RWPE2 (cell line): ENCODE data around the gene KRT80.
A peak's percentile ranks its signal among the peaks of the same experiment; 100 is the strongest.

Experiments used
- ATAC-seq: fragments of 200-7000 bp; cut with Tn5 transposase; 3 replicates; pipeline ENCODE4 v1.9.1; 2021; ENCODE audit warnings: low read depth
- DNase-seq: peaks from one replicate; pipeline ENCODE4 v3.0.0-alpha.2; 2020; ENCODE audit warnings: low spot score
- H3K27ac ChIP-seq: fragments of 450-650 bp; 2 replicates; pipeline ENCODE4 v1.5.1; 2017; ENCODE audit warnings: mild to moderate bottlenecking; ENCODE audit not compliant: poor library complexity, severe bottlenecking
- H3K27me3 ChIP-seq: fragments of 250-450 bp; sonication (Bioruptor Pico); 2 replicates; pipeline ENCODE4 v1.5.1; 2021; ENCODE audit warnings: mild to moderate bottlenecking, moderate library complexity; ENCODE audit not compliant: insufficient read depth, poor library complexity, severe bottlenecking
- H3K36me3 ChIP-seq: fragments of 250-450 bp; sonication (Bioruptor Pico); 2 replicates; pipeline ENCODE4 v1.5.1; 2020; ENCODE audit warnings: low read depth, mild to moderate bottlenecking, moderate library complexity
- H3K4me1 ChIP-seq: fragments of 250-450 bp; sonication (Bioruptor Pico); 2 replicates; pipeline ENCODE4 v1.5.1; 2021; ENCODE audit warnings: mild to moderate bottlenecking, moderate library complexity; ENCODE audit not compliant: insufficient read depth, poor library complexity, severe bottlenecking
- H3K4me3 ChIP-seq: fragments of 250-450 bp; sonication (Bioruptor Pico); 2 replicates; pipeline ENCODE4 v1.5.1; 2021; ENCODE audit warnings: mild to moderate bottlenecking, moderate library complexity; ENCODE audit not compliant: severe bottlenecking
- H3K9me3 ChIP-seq: fragments of 250-450 bp; sonication (Bioruptor Pico); 2 replicates; pipeline ENCODE4 v1.5.1; 2021; ENCODE audit warnings: mild to moderate bottlenecking, moderate library complexity; ENCODE audit not compliant: severe bottlenecking
- CTCF ChIP-seq: fragments of 450-650 bp; IDR thresholded peaks from one replicate; pipeline ENCODE4 v1.5.1; 2017; ENCODE audit warnings: mild to moderate bottlenecking, moderate library complexity; ENCODE audit not compliant: poor library complexity, severe bottlenecking

The KRT80 gene

GRCh38 chr12:52207895-52208294, 16.1 kb upstream of the KRT80 start:
- Histone ChIP-seq H3K4me3 (no peak overlapping the region), H3K9me3 (no peaks in the 10 kb centered on the region), H3K4me1 (peaks cover 55% of the 10 kb centered on the region), H3K27ac (peak overlapping the region; percentile 87), H3K27me3 (no peaks in the 10 kb centered on the region), H3K36me3 (no peaks in the 10 kb centered on the region)
- TF ChIP-seq CTCF: no peak
- ATAC-seq (peak; percentile 24), DNase-seq (peak; percentile 69)

DNA sequence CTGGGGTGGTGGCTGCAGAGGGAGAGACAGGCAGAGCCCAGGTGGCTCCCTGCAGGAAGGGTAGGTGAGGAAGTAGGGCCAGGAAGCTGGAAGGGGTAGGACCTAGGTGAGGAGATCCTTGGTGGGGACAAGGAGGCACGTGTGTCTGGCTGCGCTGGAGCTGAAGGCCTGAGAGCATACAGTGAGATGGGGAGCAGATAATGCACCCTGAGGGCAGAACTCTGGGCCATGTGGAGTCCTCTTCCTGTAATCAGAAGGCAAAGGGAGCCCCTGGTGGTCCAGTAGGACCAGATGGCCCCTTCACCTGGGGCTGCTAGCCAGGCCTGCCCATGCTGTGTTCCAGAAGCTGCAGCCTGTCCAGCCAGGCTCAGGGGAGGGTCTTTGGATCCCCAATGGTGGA, 15.3 kb upstream of the KRT80 start:
- no peak overlapping the region for H3K4me3 ChIP-seq
- peaks cover 55% of the 10 kb centered on the region for H3K4me1 ChIP-seq
- H3K9me3 ChIP-seq: no peaks in the 10 kb centered on the region
- peak; percentile 31 for DNase-seq
- H3K27me3 ChIP-seq: no peaks in the 10 kb centered on the region
- peak overlapping the region; percentile 87 for H3K27ac ChIP-seq
- TF ChIP-seq CTCF: no peak
- no peak for ATAC-seq
- H3K36me3 ChIP-seq: no peaks in the 10 kb centered on the region

GRCh38 chr12:52206304-52207040, 14.7 kb upstream of the KRT80 start:
- H3K27ac ChIP-seq: no peak overlapping the region
- H3K4me1 ChIP-seq: peaks cover 55% of the 10 kb centered on the region
- no peak for TF ChIP-seq CTCF
- no peaks in the 10 kb centered on the region for H3K36me3 ChIP-seq
- no peak overlapping the region for H3K4me3 ChIP-seq
- no peaks in the 10 kb centered on the region for H3K27me3 ChIP-seq
- no peaks in the 10 kb centered on the region for H3K9me3 ChIP-seq
- ATAC-seq (no peak), DNase-seq (peak; percentile 29)

GRCh38 chr12:52205612-52206303, 13.9 kb upstream of the KRT80 start:
- Histone ChIP-seq H3K4me3 (no peak overlapping the region), H3K36me3 (no peaks in the 10 kb centered on the region), H3K4me1 (peaks cover 53% of the 10 kb centered on the region), H3K9me3 (no peaks in the 10 kb centered on the region), H3K27me3 (no peaks in the 10 kb centered on the region), H3K27ac (no peak overlapping the region)
- ATAC-seq (no peak), DNase-seq (peak; percentile 9)
- TF ChIP-seq CTCF: no peak

- ATAC-seq (no peak), DNase-seq (peak; percentile 49)
- peaks cover 46% of the 10 kb centered on the region for H3K4me1 ChIP-seq
- H3K27ac ChIP-seq: no peak overlapping the region
- H3K9me3 ChIP-seq: no peaks in the 10 kb centered on the region
- no peak overlapping the region for H3K4me3 ChIP-seq
- H3K27me3 ChIP-seq: no peaks in the 10 kb centered on the region
- H3K36me3 ChIP-seq: no peaks in the 10 kb centered on the region
- no peak for TF ChIP-seq CTCF
These were observed 13.2 kb upstream of the KRT80 start for GRCh38 chr12:52204931-52205505.
